SK-N-SH (cell line): Measurements from ENCODE around the gene SOX8.

Experiments used
- EP300 ChIP-seq, 2 experiments: IDR thresholded peaks; 2 replicates each; pipeline versions ENCODE4 v1.4.0 to v1.6.1; 2012; ENCODE audit warnings: borderline replicate concordance in 1 of 2, low read depth in 1 of 2, low read length in 1 of 2
- GABPA ChIP-seq: IDR thresholded peaks from 2 replicates; pipeline ENCODE4 v1.4.0; 2012; ENCODE audit warnings: low read depth, mild to moderate bottlenecking
- POLR2AphosphoS5 ChIP-seq: IDR thresholded peaks from 2 replicates; pipeline ENCODE4 v1.6.1; 2012; ENCODE audit warnings: low read depth, low read length
- RAD21 ChIP-seq: IDR thresholded peaks from 2 replicates; pipeline ENCODE4 v1.6.1; 2012; ENCODE audit warnings: mild to moderate bottlenecking, low read length
- TEAD4 ChIP-seq: IDR thresholded peaks from 2 replicates; pipeline ENCODE4 v1.4.0; 2012; ENCODE audit warnings: mild to moderate bottlenecking, borderline replicate concordance; ENCODE audit not compliant: insufficient read depth
- YY1 ChIP-seq: IDR thresholded peaks from 2 replicates; pipeline ENCODE4 v1.4.0; 2012; ENCODE audit warnings: low read depth, mild to moderate bottlenecking
- TF ChIP-seq, protein P1 (sequence below): fragments of 200-600 bp; sonication (generic); IDR thresholded peaks from 2 replicates; pipeline ENCODE4 v1.6.1; 2017; ENCODE audit warnings: antibody characterized with exemption, mild to moderate bottlenecking, moderate library complexity

DNA sequence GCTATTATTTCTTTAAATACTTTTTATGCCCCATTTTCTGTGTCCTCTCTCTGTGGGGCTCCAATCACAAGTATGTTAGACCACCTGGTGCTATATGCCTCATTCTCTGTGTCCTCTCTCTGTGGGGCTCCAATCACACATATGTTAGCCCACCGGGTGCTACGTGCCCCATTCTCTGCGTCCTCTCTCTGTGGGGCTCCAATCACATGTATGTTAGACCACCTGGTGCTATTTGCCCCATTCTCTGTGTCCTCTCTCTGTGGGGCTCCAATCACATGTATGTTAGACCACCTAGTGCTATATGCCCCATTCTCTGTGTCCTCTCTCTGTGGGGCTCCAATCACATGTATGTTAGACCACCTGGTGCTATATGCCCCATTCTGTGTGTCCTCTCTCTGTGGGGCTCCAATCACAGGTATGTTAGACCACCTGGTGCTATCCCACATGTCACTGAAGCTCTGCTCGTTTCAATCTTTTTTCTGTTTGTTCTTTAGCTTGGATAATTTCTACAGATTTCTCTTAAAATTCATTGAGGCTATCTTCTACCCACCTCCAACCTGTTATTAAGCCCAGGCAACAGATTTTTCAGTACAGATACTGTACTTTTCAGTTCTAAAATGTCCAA, 39.0 kb upstream of the SOX8 start:
- TF ChIP-seq POLR2AphosphoS5 (no peak), TEAD4 (no peak), EP300 (IDR thresholded peaks at IDR 0.05; ENCODE audit: borderline replicate concordance in 1 of 2, low read depth in 1 of 2, low read length in 1 of 2) (no peak), GABPA (no peak), YY1 (no peak), RAD21 (no peak)
- TF ChIP-seq, protein P1, sequence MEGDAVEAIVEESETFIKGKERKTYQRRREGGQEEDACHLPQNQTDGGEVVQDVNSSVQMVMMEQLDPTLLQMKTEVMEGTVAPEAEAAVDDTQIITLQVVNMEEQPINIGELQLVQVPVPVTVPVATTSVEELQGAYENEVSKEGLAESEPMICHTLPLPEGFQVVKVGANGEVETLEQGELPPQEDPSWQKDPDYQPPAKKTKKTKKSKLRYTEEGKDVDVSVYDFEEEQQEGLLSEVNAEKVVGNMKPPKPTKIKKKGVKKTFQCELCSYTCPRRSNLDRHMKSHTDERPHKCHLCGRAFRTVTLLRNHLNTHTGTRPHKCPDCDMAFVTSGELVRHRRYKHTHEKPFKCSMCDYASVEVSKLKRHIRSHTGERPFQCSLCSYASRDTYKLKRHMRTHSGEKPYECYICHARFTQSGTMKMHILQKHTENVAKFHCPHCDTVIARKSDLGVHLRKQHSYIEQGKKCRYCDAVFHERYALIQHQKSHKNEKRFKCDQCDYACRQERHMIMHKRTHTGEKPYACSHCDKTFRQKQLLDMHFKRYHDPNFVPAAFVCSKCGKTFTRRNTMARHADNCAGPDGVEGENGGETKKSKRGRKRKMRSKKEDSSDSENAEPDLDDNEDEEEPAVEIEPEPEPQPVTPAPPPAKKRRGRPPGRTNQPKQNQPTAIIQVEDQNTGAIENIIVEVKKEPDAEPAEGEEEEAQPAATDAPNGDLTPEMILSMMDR, result no peak
